ENCODE results near the gene OR6M1. TPM values are rescaled to one million over a fixed set of nuclear protein-coding genes. Genes with fewer than 3 reads are reported as not detected.

Gene OR6M1
- not detected in 2 replicates for total RNA-seq (2014; rRNA removed; shearing (Covaris generic))

DNA sequence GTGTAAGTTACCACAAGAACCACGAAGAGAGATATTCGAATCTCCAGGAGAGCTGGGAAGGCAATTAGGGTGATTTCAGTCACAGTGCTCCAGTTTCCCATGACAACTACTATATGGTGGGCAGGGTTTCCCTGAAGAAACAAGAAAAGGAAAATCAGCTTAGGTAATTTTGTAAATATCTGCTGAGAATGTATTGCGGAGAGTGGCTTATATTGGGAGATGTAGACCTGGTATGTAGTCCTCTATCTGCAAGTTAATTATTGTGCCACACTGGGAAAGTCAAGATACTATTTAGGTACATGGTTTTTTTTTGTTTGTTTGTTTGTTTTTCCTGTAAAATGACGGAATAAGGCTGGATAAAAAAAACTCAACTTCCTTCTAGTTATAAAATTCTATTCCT lies at the start of gene OR6M1:
Gene OR6M1 (minus strand): TSS at position 101 of the 400 bp plus-strand sequence. CDS start 0 bp downstream, at position 101.
- no peak for DNase-seq (ENCODE audit: low read depth)

GRCh38 chr11:123853038-123853437 lies 46.9 kb upstream of the OR6M1 start:
- DNase-seq (ENCODE audit: low read depth) = no peak

DNA sequence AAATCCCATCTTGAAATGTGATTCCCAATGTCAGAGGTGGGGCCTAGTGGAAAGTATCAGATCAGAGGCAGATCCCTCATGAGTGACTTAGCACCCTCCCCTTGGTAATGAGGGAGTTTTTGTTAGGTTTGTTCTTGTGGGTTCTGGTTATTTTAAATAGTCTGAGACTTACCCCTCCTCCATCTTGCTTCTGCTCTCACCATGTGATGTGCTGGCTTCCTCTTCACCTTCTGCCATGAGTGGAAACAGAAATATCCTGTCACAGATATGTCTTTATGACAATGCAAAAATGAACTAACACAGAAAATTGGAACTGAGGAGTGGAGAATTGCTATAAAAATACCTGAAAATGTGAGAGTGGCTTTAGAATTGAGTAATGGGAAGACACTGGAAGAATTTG lies 46.2 kb upstream of the OR6M1 start:
- DNase-seq (ENCODE audit: low read depth) = no peak

- DNase-seq (ENCODE audit: low read depth) = no peak
These were observed 45.0 kb upstream of the OR6M1 start for GRCh38 chr11:123851110-123851509.

DNA sequence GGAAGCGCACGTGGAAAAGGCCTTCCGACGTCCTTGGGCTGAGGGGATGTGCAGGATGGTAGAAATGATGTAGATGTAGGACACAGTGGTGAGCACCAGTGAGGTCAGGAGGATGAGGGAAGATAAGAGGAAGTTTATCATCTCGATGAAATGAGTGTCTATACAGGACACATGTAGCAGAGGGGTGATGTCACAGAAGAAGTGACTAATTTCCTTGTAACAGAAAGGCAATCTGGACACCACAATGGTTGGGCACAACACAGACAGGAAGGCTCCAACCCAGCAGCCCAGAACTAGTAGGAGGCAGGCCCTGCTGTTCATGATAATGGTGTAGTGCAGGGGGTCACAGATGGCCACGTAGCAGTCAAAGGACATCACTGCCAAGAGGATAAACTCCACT lies 35.0 kb upstream of the OR6M1 start:
- DNase-seq (ENCODE audit: low read depth) = peak; percentile 1

- DNase-seq (ENCODE audit: low read depth) = no peak
These were observed 33.0 kb upstream of the OR6M1 start for GRCh38 chr11:123839131-123839530.

DNA sequence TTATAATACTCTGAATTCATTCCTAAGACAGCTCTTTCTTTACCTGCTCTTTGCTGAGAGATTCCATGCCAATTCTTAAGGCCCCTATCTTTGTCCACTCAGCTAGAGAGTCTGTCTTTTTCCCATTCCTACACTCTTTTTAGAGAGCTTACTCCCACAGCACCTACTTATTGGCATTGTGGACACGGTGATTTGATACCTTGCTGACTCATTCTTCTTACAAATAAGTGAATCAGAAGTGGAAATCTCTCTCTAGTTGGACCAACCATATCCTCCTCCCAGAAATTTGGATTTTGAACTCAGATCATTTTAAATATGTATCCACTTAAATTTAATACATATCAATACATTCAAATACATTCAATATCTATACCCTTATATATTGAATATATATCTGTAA lies 32.5 kb upstream of the OR6M1 start:
- no peak for DNase-seq (ENCODE audit: low read depth)

DNA sequence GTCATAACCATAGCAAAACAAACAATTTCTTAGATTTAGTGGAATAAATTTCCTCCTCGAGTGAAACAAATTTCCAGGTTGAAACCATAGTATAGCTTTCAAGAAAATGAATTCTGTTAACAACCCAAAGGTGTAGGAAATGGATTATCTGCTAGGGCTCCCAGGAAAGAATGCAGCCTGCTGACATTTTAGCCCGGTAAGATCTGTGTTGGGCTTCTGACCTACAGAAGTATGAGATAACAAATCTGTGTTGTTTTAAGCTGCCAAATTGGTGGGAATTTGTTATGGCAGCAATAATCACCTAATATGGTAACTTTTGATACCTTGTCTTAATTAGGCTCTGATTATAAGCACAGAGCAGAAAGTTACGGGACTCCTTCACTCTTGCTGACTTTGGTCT lies 32.0 kb upstream of the OR6M1 start:
- no peak for DNase-seq (ENCODE audit: low read depth)

DNA sequence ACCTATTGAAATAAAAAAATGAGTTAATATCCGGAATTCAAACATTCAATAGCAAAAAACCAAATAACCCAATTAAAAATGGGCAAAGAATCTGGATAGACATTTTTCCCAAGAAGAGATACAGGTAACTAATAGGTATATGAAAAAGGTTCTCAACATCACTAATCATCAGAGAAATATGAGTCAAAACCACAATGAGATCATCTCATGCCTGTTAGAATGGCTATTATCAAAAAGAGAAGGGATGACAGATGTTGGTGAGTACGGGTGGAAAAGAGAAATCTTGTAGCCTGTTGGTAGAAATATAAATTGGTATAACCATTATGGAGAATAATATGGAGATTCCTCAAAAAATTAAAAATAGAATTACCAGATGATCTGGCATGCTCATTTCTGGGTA lies 26.9 kb upstream of the OR6M1 start:
- peak; percentile 2 for DNase-seq (ENCODE audit: low read depth)

GRCh38 chr11:123829745-123830144 lies 23.6 kb upstream of the OR6M1 start:
- no peak for DNase-seq (ENCODE audit: low read depth)

- DNase-seq (ENCODE audit: low read depth) = no peak
These were observed 16.4 kb upstream of the OR6M1 start for GRCh38 chr11:123822599-123822998.

GRCh38 chr11:123822032-123822431 lies 15.9 kb upstream of the OR6M1 start:
- DNase-seq (ENCODE audit: low read depth) = no peak

- DNase-seq (ENCODE audit: low read depth) = no peak
These were observed 9.0 kb upstream of the OR6M1 start for GRCh38 chr11:123815122-123815521.

DNA sequence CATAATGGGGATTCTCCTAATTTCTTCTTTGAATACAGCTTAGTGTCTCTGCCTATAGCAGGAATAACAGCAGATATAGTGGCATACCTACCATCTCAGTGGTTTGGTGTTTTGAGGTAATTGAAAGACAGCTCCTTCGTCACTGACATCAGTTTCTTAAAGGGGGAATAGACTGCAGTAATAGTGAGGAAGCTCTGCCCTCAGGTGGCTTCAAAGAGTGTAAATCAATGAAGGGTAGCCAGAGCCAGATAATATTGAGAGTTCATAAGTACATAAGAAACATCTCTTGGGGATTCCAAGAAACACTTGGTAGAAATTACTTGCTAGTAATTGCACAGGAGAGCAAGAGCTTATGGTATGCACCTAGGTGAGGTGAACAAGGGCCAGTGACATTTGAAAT lies 4.4 kb downstream of the OR6M1 start:
- no peak for DNase-seq (ENCODE audit: low read depth)

GRCh38 chr11:123800036-123800435 lies 6.1 kb downstream of the OR6M1 start:
- no peak for DNase-seq (ENCODE audit: low read depth)

DNA sequence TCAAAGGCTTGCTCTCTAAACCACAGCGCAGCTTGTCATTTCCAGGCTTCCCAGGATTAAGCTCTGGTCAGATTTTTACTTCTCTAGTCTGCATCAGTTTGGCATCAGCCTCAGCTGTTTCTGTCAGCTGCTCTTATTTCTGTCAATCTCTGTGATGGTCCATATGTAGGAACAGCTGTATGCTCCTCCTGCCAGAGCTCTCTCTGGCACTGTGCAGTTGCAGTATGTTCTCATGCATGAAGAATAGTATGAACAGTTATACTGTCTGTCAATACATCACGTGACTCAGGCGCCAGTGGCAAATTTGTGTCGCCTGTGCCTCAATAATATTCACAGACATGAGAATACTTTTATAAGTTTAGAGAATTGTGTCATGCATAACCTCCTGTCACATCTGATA lies 6.7 kb downstream of the OR6M1 start:
- no peak for DNase-seq (ENCODE audit: low read depth)

DNA sequence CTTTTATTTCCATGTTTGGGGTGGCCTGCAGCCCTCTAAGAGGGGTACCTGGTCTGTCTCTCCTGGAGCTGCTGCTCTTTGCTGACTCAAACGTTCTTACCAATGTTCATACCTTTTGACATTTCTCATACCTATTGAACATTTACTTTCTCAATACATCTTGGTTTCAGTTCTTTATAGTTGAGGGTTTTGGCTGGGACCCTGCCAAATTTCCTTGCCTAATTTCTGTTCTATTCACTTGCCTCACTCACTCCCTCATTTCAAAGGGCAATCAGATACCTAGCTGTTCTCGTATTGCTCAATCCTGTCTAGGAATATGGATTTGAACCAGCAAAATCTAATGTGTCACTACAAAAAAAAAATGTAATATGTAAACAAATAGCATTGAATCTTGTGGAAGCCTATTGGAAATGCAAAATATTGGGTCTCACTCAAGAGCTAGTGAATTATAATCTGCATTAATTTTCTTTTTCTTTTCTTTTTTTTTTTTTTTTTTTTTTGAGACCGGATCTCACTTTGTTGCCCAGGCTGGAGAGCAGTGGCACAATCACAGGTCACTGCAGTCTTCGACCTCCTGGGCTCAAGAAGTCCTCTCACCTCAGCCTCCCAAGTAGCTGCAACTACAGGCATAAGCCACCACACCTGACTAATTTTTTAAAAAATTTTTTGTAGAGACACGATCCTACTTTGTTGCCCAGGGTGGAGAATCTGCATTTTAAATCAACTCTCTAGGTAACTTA lies 7.5 kb downstream of the OR6M1 start:
- no peak for DNase-seq (ENCODE audit: low read depth)

GRCh38 chr11:123798079-123798478 lies 8.1 kb downstream of the OR6M1 start:
- no peak for DNase-seq (ENCODE audit: low read depth)

- no peak for DNase-seq (ENCODE audit: low read depth)
These were observed 8.6 kb downstream of the OR6M1 start for GRCh38 chr11:123797541-123797940.

DNA sequence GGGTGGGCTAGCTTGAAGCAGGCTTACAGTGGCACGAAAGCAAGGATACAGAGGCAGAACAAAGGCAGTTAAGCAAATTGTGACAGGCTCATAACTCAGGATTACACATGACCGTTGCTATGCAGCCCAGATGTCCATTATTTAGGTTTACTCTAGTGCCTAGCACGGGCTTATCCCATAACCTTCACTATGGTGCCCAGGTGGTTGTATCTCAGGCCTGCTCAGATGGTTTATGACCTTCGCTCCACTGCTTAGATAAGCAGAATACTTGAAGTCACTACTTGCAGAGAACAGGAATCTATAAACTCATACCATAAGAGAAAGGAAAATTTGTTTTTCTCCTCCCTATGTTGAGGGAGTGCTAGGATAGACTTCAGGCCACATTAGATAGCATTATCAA lies 9.0 kb downstream of the OR6M1 start:
- no peak for DNase-seq (ENCODE audit: low read depth)

DNA sequence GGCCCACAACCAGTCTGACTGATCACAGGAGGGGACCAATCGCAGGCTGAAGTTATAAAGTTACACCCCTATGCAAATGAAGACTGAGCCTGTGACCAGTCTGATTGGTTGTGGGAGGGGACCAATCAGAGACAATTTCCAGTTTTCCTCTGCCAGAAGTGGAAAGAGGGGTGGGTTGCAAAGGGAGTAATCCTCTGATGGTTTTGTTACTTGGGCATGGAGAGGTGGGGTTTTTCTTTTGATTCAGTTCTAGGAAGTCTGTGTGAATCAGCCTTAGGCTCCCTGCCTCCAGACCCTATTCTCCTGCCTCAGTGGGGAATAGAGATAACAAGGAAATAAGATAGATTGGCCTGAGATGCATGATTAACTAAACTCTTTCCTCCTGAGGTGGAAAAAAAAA lies 9.9 kb downstream of the OR6M1 start:
- no peak for DNase-seq (ENCODE audit: low read depth)

DNA sequence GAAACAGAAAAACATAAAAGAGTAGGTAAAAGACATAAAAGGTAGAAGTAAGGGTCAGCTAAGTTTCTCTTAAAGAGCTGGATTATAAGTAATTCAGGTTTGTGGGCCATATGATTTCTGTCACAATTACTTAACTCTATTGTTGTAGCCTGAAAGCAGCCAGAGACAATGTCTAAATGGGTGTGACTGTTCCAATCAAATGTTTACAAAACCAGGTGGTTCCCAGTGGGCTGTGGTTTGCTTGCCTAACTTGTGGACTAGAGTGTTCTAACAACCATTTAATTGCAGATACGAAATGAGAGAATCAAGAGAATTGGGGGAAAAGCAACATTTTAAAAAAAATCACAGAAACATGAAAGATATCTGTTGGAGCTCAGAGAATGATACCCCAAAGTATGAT lies 22.6 kb downstream of the OR6M1 start:
- DNase-seq (ENCODE audit: low read depth) = no peak

DNA sequence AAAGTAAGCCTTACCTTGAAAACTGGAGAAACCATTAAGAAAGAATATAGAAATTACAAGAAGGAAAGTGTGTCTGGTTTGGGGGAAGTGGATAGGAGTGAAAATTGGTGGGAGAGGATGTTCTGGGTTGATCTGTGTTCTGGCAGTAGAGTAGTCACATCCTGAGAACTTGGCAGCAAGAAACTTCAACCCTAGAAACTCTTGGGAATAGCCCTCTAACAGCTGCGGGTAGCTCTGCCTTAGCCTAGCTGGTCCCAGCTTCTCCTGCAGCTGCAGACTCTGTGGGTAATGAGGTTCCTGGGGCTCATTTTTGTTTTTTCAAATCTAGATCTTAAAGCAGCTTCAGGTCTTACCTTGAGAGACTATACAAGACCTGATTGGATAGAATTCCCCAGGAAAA lies 27.6 kb downstream of the OR6M1 start:
- no peak for DNase-seq (ENCODE audit: low read depth)
